Germinal center (tissue), 1 donor: ENCODE data around the gene BTBD17.

Experiments used
- DNase-seq: peaks from one replicate; pipeline ENCODE4 v3.0.0; 2012; ENCODE audit warnings: mixed read lengths, low spot score

BTBD17 gene

GRCh38 chr17:74358697-74359096 lies 3.0 kb downstream of the BTBD17 start:
- DNase-seq, result no peak

GRCh38 chr17:74357466-74357809 lies 4.2 kb downstream of the BTBD17 start:
- no peak for DNase-seq

- no peak for DNase-seq
Measured at GRCh38 chr17:74356646-74357465, 4.8 kb downstream of the BTBD17 start.

GRCh38 chr17:74355065-74355464 lies 6.6 kb downstream of the BTBD17 start:
- no peak for DNase-seq

- no peak for DNase-seq
Measured at GRCh38 chr17:74354561-74354960, 7.1 kb downstream of the BTBD17 start.

- peak; percentile 49 for DNase-seq
Measured at GRCh38 chr17:74354123-74354522, 7.5 kb downstream of the BTBD17 start.

- DNase-seq, result no peak
Measured at GRCh38 chr17:74353446-74354060, 8.1 kb downstream of the BTBD17 start.

GRCh38 chr17:74351552-74352210 lies 10.0 kb downstream of the BTBD17 start:
- no peak for DNase-seq

- DNase-seq, result no peak
Measured at GRCh38 chr17:74350486-74350885, 11.2 kb downstream of the BTBD17 start.

GRCh38 chr17:74349120-74349519 lies 12.5 kb downstream of the BTBD17 start:
- no peak for DNase-seq

GRCh38 chr17:74347646-74348045 lies 14.0 kb downstream of the BTBD17 start:
- no peak for DNase-seq

GRCh38 chr17:74345433-74346241 lies 16.0 kb downstream of the BTBD17 start:
- DNase-seq, result no peak

GRCh38 chr17:74344658-74345057 lies 17.0 kb downstream of the BTBD17 start:
- DNase-seq, result no peak

GRCh38 chr17:74343526-74344284 lies 18.0 kb downstream of the BTBD17 start:
- DNase-seq, result no peak

GRCh38 chr17:74343121-74343520 lies 18.5 kb downstream of the BTBD17 start:
- DNase-seq, result no peak

- no peak for DNase-seq
Measured at GRCh38 chr17:74342224-74342623, 19.4 kb downstream of the BTBD17 start.

GRCh38 chr17:74340470-74341023 lies 21.1 kb downstream of the BTBD17 start:
- DNase-seq, result no peak

- no peak for DNase-seq
Measured at GRCh38 chr17:74339537-74340195, 22.0 kb downstream of the BTBD17 start.

- DNase-seq, result no peak
Measured at GRCh38 chr17:74337834-74338500, 23.7 kb downstream of the BTBD17 start.

- DNase-seq, result no peak
Measured at GRCh38 chr17:74336307-74336706, 25.4 kb downstream of the BTBD17 start.
